KOPT-K1 (cell line): ENCODE results near the gene ZNF446.
A peak's percentile ranks its signal among the peaks of the same experiment; 100 is the strongest.

Source experiments
- H3K27ac ChIP-seq: fragments of 200-600 bp; sonication (generic); 2 replicates; pipeline ENCODE4 v1.5.1; 2016; ENCODE audit warnings: antibody characterized with exemption, mild to moderate bottlenecking, low read depth, low read length; ENCODE audit not compliant: poor library complexity, severe bottlenecking
- H3K36me3 ChIP-seq: fragments of 200-600 bp; sonication (generic); 2 replicates; pipeline ENCODE4 v1.5.1; 2017; ENCODE audit warnings: antibody characterized with exemption, mild to moderate bottlenecking, low read length, moderate library complexity; ENCODE audit not compliant: insufficient read depth
- H3K9me3 ChIP-seq: fragments of 200-600 bp; sonication (generic); 2 replicates; pipeline ENCODE4 v1.5.1; 2017; ENCODE audit warnings: antibody characterized with exemption, low read length, mild to moderate bottlenecking; ENCODE audit not compliant: insufficient read depth, poor library complexity, severe bottlenecking

The ZNF446 gene

GRCh38 chr19:58509731-58510083, 33.6 kb downstream of the ZNF446 start:
- no peaks in the 10 kb centered on the region for H3K36me3 ChIP-seq
- H3K27ac ChIP-seq: no peak overlapping the region
- H3K9me3 ChIP-seq: peaks cover 8% of the 10 kb centered on the region

GRCh38 chr19:58510084-58510862, 34.1 kb downstream of the ZNF446 start:
- peaks cover 8% of the 10 kb centered on the region for H3K9me3 ChIP-seq

DNA sequence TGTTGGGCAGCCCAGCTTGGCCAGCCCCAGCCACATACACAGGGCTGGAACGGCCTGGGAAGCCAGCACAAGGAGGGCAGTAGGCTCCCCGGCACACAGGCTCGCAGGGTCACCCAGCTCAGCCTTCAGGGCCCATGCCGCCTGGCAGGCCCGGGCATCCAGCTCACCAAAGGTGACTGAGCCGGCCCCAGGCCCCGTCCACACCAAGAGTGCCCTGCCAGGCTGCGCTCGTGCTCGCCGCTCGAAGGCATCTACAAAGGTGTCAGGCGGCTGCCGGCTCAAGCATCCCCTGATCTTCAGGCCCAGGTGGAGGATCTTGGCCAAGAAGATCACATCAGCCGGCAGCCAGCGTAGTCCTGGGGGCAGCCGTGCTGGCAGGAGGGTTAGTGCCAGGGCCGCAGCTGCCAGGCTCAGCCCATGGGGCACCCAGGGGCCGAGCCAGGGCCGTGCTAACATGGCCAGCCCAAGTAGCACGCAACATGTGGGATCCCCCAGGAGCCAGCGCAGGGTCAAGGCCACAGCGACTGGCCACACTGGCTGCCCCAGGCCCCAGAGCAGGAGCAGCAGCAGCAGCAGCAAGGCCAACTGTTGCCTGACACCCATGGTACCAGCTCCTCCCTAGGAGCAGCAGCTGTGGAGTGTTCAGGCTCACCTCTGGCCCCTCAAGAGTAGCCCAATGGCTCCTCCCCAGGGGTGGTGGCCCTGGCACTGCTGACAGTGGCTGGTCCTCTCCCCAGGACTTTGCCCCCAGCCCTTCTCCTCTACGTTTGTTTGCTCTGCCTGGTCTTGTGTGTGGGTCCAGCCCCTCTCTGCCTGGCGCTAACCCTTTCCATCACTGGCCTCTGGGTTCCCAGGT, 35.4 kb downstream of the ZNF446 start, which contains the start of gene SLC27A5:
Gene SLC27A5, minus strand, starts transcription at position 640 of the 856 bp plus-strand sequence. Its CDS starts 37 bp downstream, at position 603.
- Histone ChIP-seq H3K9me3 (peaks cover 8% of the 10 kb centered on the region), H3K27ac (no peak within 1 kb of the TSS), H3K36me3 (peaks cover 13% of the 10 kb centered on the region)

More at GRCh38 chr19:58510084-58510862, 34.1 kb downstream of the ZNF446 start:
- Histone ChIP-seq H3K36me3 (no peaks in the 10 kb centered on the region), H3K27ac (no peak overlapping the region)

DNA sequence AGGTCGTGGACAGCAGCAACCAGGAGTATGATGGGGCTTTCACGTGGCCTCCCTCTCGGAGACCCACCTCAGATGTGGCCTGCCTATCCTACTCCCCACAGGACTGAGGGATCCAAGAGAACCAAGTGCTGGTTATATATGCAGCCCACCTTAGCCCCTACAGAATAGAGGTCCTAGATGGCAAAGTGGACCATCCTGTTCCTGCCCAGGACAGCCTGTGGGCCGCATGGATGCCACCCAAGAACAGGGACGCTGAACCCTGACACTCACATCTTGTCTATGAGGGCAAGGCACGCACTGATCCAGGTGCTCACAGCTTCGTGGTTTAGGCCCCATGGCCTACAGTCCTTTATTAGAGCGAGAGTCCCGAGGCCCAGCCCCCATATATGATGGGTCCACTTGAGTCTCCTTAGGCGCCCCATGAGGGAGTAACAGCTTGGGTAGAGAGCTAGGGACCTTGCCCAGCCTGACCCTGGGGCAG, 37.1 kb downstream of the ZNF446 start:
- peaks cover 18% of the 10 kb centered on the region for H3K36me3 ChIP-seq
- peak overlapping the region; percentile 79 for H3K27ac ChIP-seq
- no peaks in the 10 kb centered on the region for H3K9me3 ChIP-seq

DNA sequence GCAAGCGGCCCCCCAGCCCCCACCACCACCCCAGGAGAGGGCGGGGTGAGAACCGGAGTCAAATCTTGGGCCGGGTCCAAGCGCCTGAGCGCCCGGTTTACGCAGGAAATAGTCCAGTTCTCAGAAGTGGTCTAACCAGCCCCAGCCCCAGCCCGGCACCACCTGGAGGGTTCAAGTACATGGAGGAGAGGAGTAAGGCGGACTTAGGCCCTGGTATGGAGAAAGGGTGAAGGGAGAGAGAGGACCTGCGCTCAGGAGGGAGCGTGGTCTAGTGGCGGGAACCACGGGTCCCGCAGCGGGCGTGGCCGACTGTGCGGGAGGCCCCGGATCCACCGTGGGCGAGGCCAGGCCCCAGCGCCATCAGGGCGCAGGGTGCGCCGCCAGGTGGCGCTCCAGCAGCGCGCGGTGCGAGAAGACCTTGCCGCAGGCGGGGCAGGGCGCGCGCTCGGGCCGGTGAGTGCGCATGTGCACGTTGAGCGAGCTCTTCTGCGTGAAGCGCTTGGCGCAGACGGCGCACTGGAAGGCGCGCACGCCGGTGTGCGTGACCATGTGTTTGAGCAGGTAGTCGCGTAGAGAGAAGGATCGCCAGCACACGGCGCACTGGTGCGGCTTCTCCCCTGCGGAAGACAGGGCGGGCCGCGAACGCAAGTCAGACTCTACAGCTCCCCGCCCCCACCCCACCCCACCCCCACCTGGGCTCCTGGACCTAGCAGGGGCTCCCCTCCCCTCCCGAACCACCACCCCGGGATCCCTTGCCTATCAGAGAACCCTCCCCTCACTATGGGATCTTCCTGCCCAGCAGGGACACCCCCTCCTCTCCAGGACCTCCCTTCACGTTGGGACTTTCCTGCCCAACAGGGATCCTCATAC, 37.8 kb downstream of the ZNF446 start:
- H3K36me3 ChIP-seq: peaks cover 18% of the 10 kb centered on the region
- H3K9me3 ChIP-seq: no peaks in the 10 kb centered on the region
- peak overlapping the region; percentile 79 for H3K27ac ChIP-seq

DNA sequence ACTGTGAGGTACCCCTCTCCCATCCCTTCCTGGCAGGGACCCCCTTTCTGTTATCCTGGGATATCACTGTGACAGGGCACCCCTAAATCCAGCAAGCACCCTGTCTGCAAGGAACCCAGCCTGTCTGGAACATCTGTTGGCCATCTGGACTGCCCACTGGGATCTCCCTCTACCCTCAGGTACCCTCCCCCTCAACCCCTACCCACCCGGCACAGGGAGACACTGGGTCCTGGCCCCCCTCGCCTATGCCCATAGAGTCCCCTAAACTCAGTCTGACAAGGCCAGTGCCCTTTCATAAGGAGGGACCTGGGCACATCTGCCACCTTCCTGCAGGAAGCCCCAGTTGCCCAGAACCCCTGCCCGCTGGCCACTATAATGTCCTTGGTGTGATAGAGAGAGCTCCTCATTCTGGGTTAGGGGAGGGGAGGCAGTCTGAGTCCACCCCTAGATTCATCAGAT, 38.4 kb downstream of the ZNF446 start:
- no peaks in the 10 kb centered on the region for H3K9me3 ChIP-seq
- H3K36me3 ChIP-seq: peaks cover 18% of the 10 kb centered on the region
- H3K27ac ChIP-seq: peak overlapping the region; percentile 79

GRCh38 chr19:58515259-58515658, 39.1 kb downstream of the ZNF446 start:
- Histone ChIP-seq H3K9me3 (no peaks in the 10 kb centered on the region), H3K27ac (no peak overlapping the region), H3K36me3 (peaks cover 18% of the 10 kb centered on the region)

GRCh38 chr19:58516246-58516836, 40.2 kb downstream of the ZNF446 start:
- H3K27ac ChIP-seq: no peak overlapping the region
- H3K9me3 ChIP-seq: no peaks in the 10 kb centered on the region
- peaks cover 18% of the 10 kb centered on the region for H3K36me3 ChIP-seq

- Histone ChIP-seq H3K27ac (no peak overlapping the region), H3K36me3 (peaks cover 18% of the 10 kb centered on the region)
Measured at GRCh38 chr19:58516964-58517833, 41.0 kb downstream of the ZNF446 start.

DNA sequence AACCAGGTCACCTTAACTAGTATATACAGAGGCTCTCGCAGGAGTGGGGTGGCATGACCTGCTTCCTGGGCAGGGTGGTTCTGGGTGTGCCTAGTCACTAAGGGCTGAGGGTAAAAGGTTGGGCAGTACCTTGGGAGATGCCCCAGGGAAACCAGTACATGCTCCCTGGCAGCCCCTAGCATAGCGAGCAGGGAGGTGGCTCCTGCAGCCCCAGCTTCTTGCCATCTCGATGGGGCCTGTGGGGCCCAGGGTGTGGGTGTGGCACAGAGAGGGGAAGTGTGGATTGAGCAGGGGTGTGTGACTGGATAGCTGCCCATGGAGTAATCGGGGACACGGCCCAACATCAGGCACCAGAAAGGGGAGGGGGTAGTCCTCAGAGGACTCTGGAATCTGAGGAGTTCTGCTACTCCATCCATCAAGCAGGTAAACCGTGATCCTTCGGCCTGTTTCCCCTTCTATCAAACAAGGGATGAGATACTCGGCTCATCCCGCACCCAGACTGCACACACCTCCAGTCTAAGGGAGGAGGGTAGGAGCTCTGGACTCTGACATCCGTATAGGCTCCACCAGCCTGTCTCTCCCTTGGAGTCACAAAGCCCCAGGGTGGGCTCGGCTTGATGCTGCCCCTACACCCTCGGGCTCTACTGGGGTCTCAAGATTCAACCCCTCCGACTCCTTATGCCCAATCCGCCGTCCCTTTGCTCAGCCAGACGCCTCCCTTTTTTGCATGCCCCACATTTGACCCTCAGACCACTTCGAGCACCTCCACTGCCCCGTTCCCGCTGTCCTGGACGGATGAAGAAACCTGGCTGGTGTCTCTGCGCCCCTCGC, 42.3 kb downstream of the ZNF446 start:
- Histone ChIP-seq H3K9me3 (no peaks in the 10 kb centered on the region), H3K36me3 (peaks cover 18% of the 10 kb centered on the region), H3K27ac (peak overlapping the region; percentile 77)

More at GRCh38 chr19:58516964-58517833, 41.0 kb downstream of the ZNF446 start:
- no peaks in the 10 kb centered on the region for H3K9me3 ChIP-seq

GRCh38 chr19:58519087-58519354, 42.9 kb downstream of the ZNF446 start:
- Histone ChIP-seq H3K9me3 (no peaks in the 10 kb centered on the region), H3K36me3 (peaks cover 18% of the 10 kb centered on the region), H3K27ac (peak overlapping the region; percentile 77)

DNA sequence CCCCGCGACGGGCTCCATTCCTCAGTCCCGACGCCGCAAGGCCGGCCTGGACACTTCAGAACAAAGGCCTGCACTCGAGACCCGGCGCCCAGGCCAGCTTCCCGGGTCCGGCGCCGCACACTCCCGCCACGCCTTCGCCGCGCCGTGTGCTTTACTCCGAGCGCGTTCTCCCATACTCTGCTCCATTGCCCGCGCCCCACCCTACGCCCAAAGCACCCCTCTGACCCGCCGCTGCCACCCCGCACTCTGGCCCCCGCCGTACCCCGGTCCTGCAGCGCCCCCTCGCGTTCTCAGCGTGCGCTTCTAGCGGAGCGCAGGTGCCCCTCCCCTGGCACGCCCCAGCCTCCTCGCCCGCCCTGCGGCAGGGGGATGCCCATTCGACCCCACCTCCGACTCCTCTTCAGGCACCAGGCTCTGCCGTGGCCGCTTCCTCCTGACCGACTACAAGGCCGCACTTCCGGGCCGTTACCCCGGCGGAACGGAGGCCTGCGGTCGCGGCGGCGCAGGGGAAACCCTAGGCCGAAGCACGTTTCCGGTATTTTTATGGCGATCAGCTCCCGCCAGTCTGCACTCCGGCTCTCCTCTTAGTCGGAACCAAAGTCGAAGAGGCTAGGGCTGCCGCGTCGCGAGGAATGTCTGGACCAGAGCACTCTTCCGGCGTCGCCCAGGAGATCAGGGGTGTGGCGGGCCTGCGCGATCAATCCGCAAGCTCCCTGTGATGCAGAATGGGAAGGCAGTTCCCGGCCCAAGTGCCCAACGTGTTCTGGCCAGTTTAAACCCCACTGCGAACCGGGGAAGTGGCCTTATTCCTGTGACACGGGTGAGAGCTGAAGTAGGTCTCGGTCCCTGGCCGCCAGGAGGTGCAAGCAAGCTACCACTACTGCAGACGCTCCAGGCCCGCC, 43.5 kb downstream of the ZNF446 start, which contains the start of gene ZBTB45:
Gene ZBTB45, minus strand, starts transcription at position 456 of the 902 bp plus-strand sequence. CDS start 2,137 bp downstream, outside the sequence.
- H3K9me3 ChIP-seq: no peaks in the 10 kb centered on the region
- peak within 1 kb of the TSS; percentile 77 for H3K27ac ChIP-seq
- H3K36me3 ChIP-seq: peaks cover 18% of the 10 kb centered on the region
